DND-41 (cell line): ENCODE data around the gene SSX2IP.

Experiments
- ATAC-seq: fragments of 200-7000 bp; cut with Tn5 transposase; 3 replicates; pipeline ENCODE4 v1.9.1; 2021; ENCODE audit warnings: low read depth; ENCODE audit not compliant: insufficient read depth
- DNase-seq: peaks from one replicate; pipeline ENCODE4 v3.0.0-alpha.2; 2020
- H2AFZ ChIP-seq: 2 replicates; pipeline ENCODE4 v1.6.0; 2012; ENCODE audit warnings: low read depth, low read length
- H3K27ac ChIP-seq: 2 replicates; pipeline ENCODE4 v1.5.1; 2012; ENCODE audit warnings: low read length, inconsistent platforms
- H3K27me3 ChIP-seq: fragments of 200-600 bp; sonication (generic); 2 replicates; pipeline ENCODE4 v1.6.0; 2012; ENCODE audit warnings: low read length, mild to moderate bottlenecking, inconsistent platforms; ENCODE audit not compliant: insufficient read depth, poor library complexity
- H3K36me3 ChIP-seq: 2 replicates; pipeline ENCODE4 v1.5.1; 2012; ENCODE audit warnings: low read length, inconsistent platforms; ENCODE audit not compliant: insufficient read depth
- H3K4me1 ChIP-seq: 2 replicates; pipeline ENCODE4 v1.5.1; 2012; ENCODE audit warnings: mild to moderate bottlenecking, low read length; ENCODE audit not compliant: insufficient read depth
- H3K4me2 ChIP-seq: 2 replicates; pipeline ENCODE4 v1.6.0; 2012; ENCODE audit warnings: mild to moderate bottlenecking, moderate library complexity, low read length, inconsistent platforms; ENCODE audit not compliant: insufficient read depth
- H3K4me3 ChIP-seq, 2 experiments: fragments of 200-600 bp in 1 of 2; shearing (Covaris generic) in 1 of 2; 2 replicates each; pipeline ENCODE4 v1.5.1; 2012 to 2016; ENCODE audit warnings: inconsistent platforms in 2 of 2, low read length in 2 of 2, mild to moderate bottlenecking in 2 of 2, low read depth in 1 of 2, moderate library complexity in 1 of 2
- H3K79me2 ChIP-seq: 2 replicates; pipeline ENCODE4 v1.6.0; 2012; ENCODE audit warnings: low read length, inconsistent platforms; ENCODE audit not compliant: insufficient read depth
- H3K9ac ChIP-seq: 2 replicates; pipeline ENCODE4 v1.6.0; 2012; ENCODE audit warnings: low read depth, mild to moderate bottlenecking, inconsistent platforms, low read length, moderate library complexity
- H3K9me3 ChIP-seq: 2 replicates; pipeline ENCODE4 v1.5.1; 2012; ENCODE audit warnings: low read length, moderate library complexity, mild to moderate bottlenecking, inconsistent platforms; ENCODE audit not compliant: insufficient read depth, severe bottlenecking
- H4K20me1 ChIP-seq: 2 replicates; pipeline ENCODE4 v1.6.0; 2012; ENCODE audit warnings: low read length; ENCODE audit not compliant: insufficient read depth
- EZH2 ChIP-seq: IDR thresholded peaks from 3 replicates; pipeline ENCODE4 v1.6.1; 2012; ENCODE audit warnings: borderline replicate concordance, low read depth, mild to moderate bottlenecking, moderate library complexity, low read length, inconsistent platforms; ENCODE audit not compliant: severe bottlenecking
- TF ChIP-seq, protein P1 (sequence below): IDR thresholded peaks from 2 replicates; pipeline ENCODE4 v1.5.1; 2012; ENCODE audit warnings: borderline replicate concordance, low read length, moderate library complexity, mild to moderate bottlenecking; ENCODE audit not compliant: poor library complexity, severe bottlenecking; ENCODE audit errors: extremely low read depth

The SSX2IP gene

DNA sequence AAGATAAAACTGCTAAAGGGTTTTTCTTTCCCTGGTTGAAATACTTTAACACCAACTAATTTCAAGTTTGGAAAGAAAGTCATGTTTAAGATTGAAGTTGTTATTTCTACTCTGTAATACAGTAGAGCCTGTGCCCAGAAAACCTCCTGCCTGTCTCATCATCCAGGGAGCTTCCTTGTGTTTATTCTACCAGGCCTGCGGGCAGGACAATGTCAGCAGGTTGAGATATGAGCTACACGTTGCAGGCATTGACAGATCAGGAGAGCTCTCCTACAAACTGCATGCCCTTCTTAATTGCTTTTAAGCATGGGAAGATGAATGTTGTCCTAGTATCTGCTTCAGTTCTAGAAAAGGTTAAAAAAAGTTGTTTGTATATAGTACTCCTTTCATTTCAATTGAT, 72.9 kb downstream of the SSX2IP start:
- Histone ChIP-seq H3K79me2 (no peaks in the 10 kb centered on the region), H3K36me3 (no peaks in the 10 kb centered on the region), H3K9me3 (peaks cover 24% of the 10 kb centered on the region), H3K9ac (no peak overlapping the region), H3K27me3 (no peaks in the 10 kb centered on the region), H3K27ac (no peak overlapping the region), H3K4me1 (peaks cover 10% of the 10 kb centered on the region; the same call in 1 of the 2 replicates), H3K4me2 (no peak overlapping the region), H2AFZ (no peak overlapping the region), H3K4me3 (no peak overlapping the region), H4K20me1 (no peaks in the 10 kb centered on the region)
- DNase-seq (no peak), ATAC-seq (no peak)
- TF ChIP-seq EZH2 = no peak
- TF ChIP-seq, protein P1, sequence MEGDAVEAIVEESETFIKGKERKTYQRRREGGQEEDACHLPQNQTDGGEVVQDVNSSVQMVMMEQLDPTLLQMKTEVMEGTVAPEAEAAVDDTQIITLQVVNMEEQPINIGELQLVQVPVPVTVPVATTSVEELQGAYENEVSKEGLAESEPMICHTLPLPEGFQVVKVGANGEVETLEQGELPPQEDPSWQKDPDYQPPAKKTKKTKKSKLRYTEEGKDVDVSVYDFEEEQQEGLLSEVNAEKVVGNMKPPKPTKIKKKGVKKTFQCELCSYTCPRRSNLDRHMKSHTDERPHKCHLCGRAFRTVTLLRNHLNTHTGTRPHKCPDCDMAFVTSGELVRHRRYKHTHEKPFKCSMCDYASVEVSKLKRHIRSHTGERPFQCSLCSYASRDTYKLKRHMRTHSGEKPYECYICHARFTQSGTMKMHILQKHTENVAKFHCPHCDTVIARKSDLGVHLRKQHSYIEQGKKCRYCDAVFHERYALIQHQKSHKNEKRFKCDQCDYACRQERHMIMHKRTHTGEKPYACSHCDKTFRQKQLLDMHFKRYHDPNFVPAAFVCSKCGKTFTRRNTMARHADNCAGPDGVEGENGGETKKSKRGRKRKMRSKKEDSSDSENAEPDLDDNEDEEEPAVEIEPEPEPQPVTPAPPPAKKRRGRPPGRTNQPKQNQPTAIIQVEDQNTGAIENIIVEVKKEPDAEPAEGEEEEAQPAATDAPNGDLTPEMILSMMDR = no peak

DNA sequence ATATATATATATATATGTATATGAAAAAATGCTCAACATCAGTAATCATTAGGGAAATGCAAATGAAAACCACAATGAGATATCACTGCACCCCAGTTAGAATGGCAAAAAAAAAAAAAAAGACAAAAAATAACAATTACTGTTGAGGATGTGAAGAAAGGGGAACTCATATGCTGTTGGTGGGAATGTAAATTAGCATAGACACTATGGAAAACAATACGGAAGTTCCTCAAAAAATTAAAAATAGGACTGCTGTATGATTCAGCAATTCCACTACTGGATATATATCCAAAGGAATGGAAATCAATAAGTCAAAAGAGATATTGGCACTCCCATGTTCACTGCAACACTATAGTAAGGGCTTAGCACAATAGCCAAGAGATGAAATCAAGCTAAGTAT, 74.5 kb downstream of the SSX2IP start:
- Histone ChIP-seq H3K79me2 (no peaks in the 10 kb centered on the region), H3K27me3 (no peaks in the 10 kb centered on the region), H3K9ac (no peak overlapping the region), H3K4me2 (no peak overlapping the region), H2AFZ (no peak overlapping the region), H3K4me3 (no peak overlapping the region), H3K36me3 (no peaks in the 10 kb centered on the region), H3K9me3 (peaks cover 24% of the 10 kb centered on the region), H3K27ac (no peak overlapping the region), H3K4me1 (peaks cover 7% of the 10 kb centered on the region; the same call in 1 of the 2 replicates), H4K20me1 (no peaks in the 10 kb centered on the region)
- no peak for DNase-seq
- TF ChIP-seq, protein P1 = no peak
- no peak for TF ChIP-seq EZH2
- no peak for ATAC-seq

DNA sequence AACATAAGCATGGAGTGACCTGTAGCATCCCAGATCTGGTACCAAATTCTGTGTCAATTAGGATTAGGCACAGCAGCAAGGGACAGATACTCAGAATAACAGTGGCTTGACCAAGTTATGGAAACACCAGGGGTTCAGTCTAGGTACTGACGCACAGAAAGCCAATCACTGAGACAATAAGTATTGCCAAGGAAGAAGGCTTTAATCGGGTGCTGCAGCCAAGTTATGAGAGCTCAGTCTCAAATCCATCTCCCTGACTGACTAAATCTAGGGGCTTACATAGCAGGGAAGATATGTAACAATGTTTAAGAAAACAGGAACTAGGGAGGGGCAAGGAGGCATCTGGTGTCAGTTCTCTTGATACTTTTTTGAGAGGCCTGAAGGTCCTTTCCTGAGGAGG, 76.4 kb downstream of the SSX2IP start:
- DNase-seq (no peak), ATAC-seq (no peak)
- H4K20me1 ChIP-seq = no peaks in the 10 kb centered on the region
- no peak overlapping the region for H3K4me2 ChIP-seq
- H2AFZ ChIP-seq = no peak overlapping the region
- H3K4me3 ChIP-seq = no peak overlapping the region
- H3K27ac ChIP-seq = no peak overlapping the region
- H3K9ac ChIP-seq = no peak overlapping the region
- no peaks in the 10 kb centered on the region for H3K4me1 ChIP-seq
- H3K79me2 ChIP-seq = no peaks in the 10 kb centered on the region
- no peaks in the 10 kb centered on the region for H3K27me3 ChIP-seq
- TF ChIP-seq EZH2 = no peak
- TF ChIP-seq, protein P1 = no peak
- H3K36me3 ChIP-seq = no peaks in the 10 kb centered on the region
- H3K9me3 ChIP-seq = peaks cover 24% of the 10 kb centered on the region

DNA sequence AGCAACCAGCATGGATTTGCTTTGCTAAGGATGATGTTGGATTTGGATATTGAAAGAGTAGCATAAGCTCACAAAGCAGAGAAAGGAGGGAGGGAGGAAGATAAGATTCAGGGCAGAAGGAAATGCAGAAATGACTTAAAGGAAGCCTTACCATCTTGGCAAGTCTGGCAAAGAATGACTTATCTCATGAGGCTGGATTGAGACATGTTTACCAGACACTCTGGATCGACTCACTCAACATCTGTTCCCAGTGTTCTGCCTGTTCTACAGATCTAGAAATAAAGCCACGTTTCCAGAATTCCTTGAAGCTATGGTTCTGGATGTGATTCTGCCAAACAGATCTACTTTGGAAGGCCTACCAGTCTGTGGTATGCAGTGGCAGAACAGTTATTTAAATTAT, 77.2 kb downstream of the SSX2IP start:
- Histone ChIP-seq H3K9me3 (peaks cover 24% of the 10 kb centered on the region), H3K4me2 (no peak overlapping the region), H3K27me3 (no peaks in the 10 kb centered on the region), H3K27ac (no peak overlapping the region), H3K4me3 (no peak overlapping the region), H3K4me1 (no peaks in the 10 kb centered on the region), H3K36me3 (no peaks in the 10 kb centered on the region), H2AFZ (no peak overlapping the region), H3K9ac (no peak overlapping the region), H4K20me1 (no peaks in the 10 kb centered on the region), H3K79me2 (no peaks in the 10 kb centered on the region)
- ATAC-seq = no peak
- DNase-seq = no peak
- TF ChIP-seq, protein P1 = no peak
- no peak for TF ChIP-seq EZH2
